GM19035 (cell line): ENCODE data around the gene LY9.

Source experiments
- ATAC-seq: cut with Tn5 transposase; IDR thresholded peaks from one replicate; pipeline ENCODE4 v1.9.1; 2021; ENCODE audit not compliant: unreplicated experiment

The LY9 gene

GRCh38 chr1:160795951-160796383 is at the start of gene LY9:
LY9 (plus strand) TSS chr1:160796174; CDS start chr1:160796188, 14 bp downstream.
- ATAC-seq: peak; percentile 76

- ATAC-seq: no peak
Measured at GRCh38 chr1:160746836-160747500, 49.0 kb upstream of the LY9 start.

- ATAC-seq: no peak
Measured at GRCh38 chr1:160747717-160748116, 48.3 kb upstream of the LY9 start.

- no peak for ATAC-seq
Measured at GRCh38 chr1:160748181-160748877, 47.6 kb upstream of the LY9 start.

GRCh38 chr1:160748878-160749269 is 47.1 kb upstream of the LY9 start:
- no peak for ATAC-seq

GRCh38 chr1:160750608-160751007 is 45.4 kb upstream of the LY9 start:
- ATAC-seq: no peak

GRCh38 chr1:160752406-160752805 is 43.6 kb upstream of the LY9 start:
- no peak for ATAC-seq

- ATAC-seq: no peak
Measured at GRCh38 chr1:160752924-160753323, 43.0 kb upstream of the LY9 start.

- ATAC-seq: no peak
Measured at GRCh38 chr1:160753594-160753993, 42.4 kb upstream of the LY9 start.

- no peak for ATAC-seq
Measured at GRCh38 chr1:160755461-160755860, 40.5 kb upstream of the LY9 start.

GRCh38 chr1:160755911-160756848 is 39.8 kb upstream of the LY9 start:
- ATAC-seq: peak; percentile 52

- ATAC-seq: peak; percentile 21
Measured at GRCh38 chr1:160756849-160757201, 39.1 kb upstream of the LY9 start.

- no peak for ATAC-seq
Measured at GRCh38 chr1:160758521-160758920, 37.5 kb upstream of the LY9 start.

- ATAC-seq: no peak
Measured at GRCh38 chr1:160759740-160760139, 36.2 kb upstream of the LY9 start.

- ATAC-seq: no peak
Measured at GRCh38 chr1:160761046-160761445, 34.9 kb upstream of the LY9 start.

GRCh38 chr1:160761886-160762285 is 34.1 kb upstream of the LY9 start:
- no peak for ATAC-seq

GRCh38 chr1:160763993-160764392 is 32.0 kb upstream of the LY9 start:
- no peak for ATAC-seq

GRCh38 chr1:160767395-160768294 is 28.3 kb upstream of the LY9 start:
- peak; percentile 50 for ATAC-seq

- peak; percentile 88 for ATAC-seq
Measured at GRCh38 chr1:160768295-160768657, 27.7 kb upstream of the LY9 start.

GRCh38 chr1:160772331-160772730 is 23.6 kb upstream of the LY9 start:
- no peak for ATAC-seq

GRCh38 chr1:160773093-160773492 is 22.9 kb upstream of the LY9 start:
- ATAC-seq: no peak
